Naive thymus-derived CD4-positive, alpha-beta T cell (primary cell): ENCODE data around the gene PCBP3. TPM values are rescaled to one million over a fixed set of nuclear protein-coding genes. Genes with fewer than 3 reads are reported as not detected.
A peak's percentile ranks its signal among the peaks of the same experiment; 100 is the strongest.

Experiments used
- ATAC-seq: fragments of 150-1000 bp; cut with Tn5 transposase; 2 replicates; pipeline ENCODE4 v1.10.0; 2021; ENCODE audit warnings: mild to moderate bottlenecking, moderate library complexity
- CTCF ChIA-PET: fragments of 350-600 bp; sonication (Branson Sonifier 250); formaldehyde crosslinking; loops from one replicate; lab custom pipeline; 2021; ENCODE audit warnings: antibody characterized with exemption; lab: Charles Lee
- POLR2A ChIA-PET: fragments of 350-600 bp; sonication (Branson Sonifier 250); formaldehyde crosslinking; loops from one replicate; lab custom pipeline; 2021; ENCODE audit warnings: antibody characterized with exemption, inconsistent platforms; lab: Charles Lee
- DNase-seq, 9 donors: peaks; one replicate each; pipeline versions ENCODE4 v3.0.0 to v3.0.0-alpha.2; 2020 to 2022; ENCODE audit warnings: mixed read lengths in 1 of 9
- H3K27ac ChIP-seq: one replicate; pipeline ENCODE4 v1.7.0; 2013; ENCODE audit warnings: mild to moderate bottlenecking, low read depth, low read length, moderate library complexity
- H3K27me3 ChIP-seq, 2 donors: one replicate each; pipeline ENCODE4 v1.7.0; 2013; ENCODE audit warnings: low read length in 2 of 2, mild to moderate bottlenecking in 2 of 2, moderate library complexity in 2 of 2; ENCODE audit not compliant: control insufficient read depth in 2 of 2, insufficient read depth in 2 of 2
- H3K36me3 ChIP-seq, 3 experiments: 1 replicate in 2 of 3; 2 replicates in 1 of 3; pipeline ENCODE4 v1.7.0; 2013; ENCODE audit warnings: low read length in 3 of 3, mild to moderate bottlenecking in 3 of 3, moderate library complexity in 1 of 3; ENCODE audit not compliant: insufficient read depth in 3 of 3, control insufficient read depth in 2 of 3
- H3K4me1 ChIP-seq, 2 donors: one replicate each; pipeline ENCODE4 v1.7.0; 2013; ENCODE audit warnings: low read length in 2 of 2, mild to moderate bottlenecking in 2 of 2, moderate library complexity in 1 of 2; ENCODE audit not compliant: control insufficient read depth in 2 of 2, insufficient read depth in 2 of 2
- H3K4me3 ChIP-seq: 2 replicates; pipeline ENCODE4 v1.7.0; 2013; ENCODE audit warnings: mild to moderate bottlenecking, low read length
- H3K9me3 ChIP-seq, 3 experiments: 1 replicate in 2 of 3; 2 replicates in 1 of 3; pipeline ENCODE4 v1.7.0; 2013; ENCODE audit warnings: low read length in 3 of 3; ENCODE audit not compliant: control insufficient read depth in 2 of 3
- H3K27ac Mint-ChIP-seq, 9 donors: one replicate each; pipeline ENCODE4 v1.8.0; 2020 to 2022; ENCODE audit warnings: mixed read lengths in 9 of 9, mild to moderate bottlenecking in 8 of 9, moderate library complexity in 5 of 9, inconsistent platforms in 2 of 9
- H3K27me3 Mint-ChIP-seq, 5 donors: one replicate each; pipeline ENCODE4 v1.8.0; 2021 to 2022; ENCODE audit warnings: mixed read lengths in 5 of 5, mild to moderate bottlenecking in 1 of 5
- H3K36me3 Mint-ChIP-seq, 5 donors: one replicate each; pipeline ENCODE4 v1.8.0; 2020 to 2022; ENCODE audit warnings: mixed read lengths in 5 of 5, mild to moderate bottlenecking in 3 of 5, inconsistent platforms in 1 of 5
- H3K4me1 Mint-ChIP-seq, 7 donors: one replicate each; pipeline ENCODE4 v1.8.0; 2020 to 2022; ENCODE audit warnings: mixed read lengths in 7 of 7, mild to moderate bottlenecking in 3 of 7, inconsistent platforms in 1 of 7
- H3K4me3 Mint-ChIP-seq, 10 donors: one replicate each; pipeline ENCODE4 v1.8.0; 2020 to 2022; ENCODE audit warnings: mild to moderate bottlenecking in 10 of 10, mixed read lengths in 10 of 10, moderate library complexity in 6 of 10, inconsistent platforms in 2 of 10
- H3K9me3 Mint-ChIP-seq, 11 donors: one replicate each; pipeline ENCODE4 v1.8.0; 2020 to 2022; ENCODE audit warnings: mixed read lengths in 11 of 11, mild to moderate bottlenecking in 4 of 11, inconsistent platforms in 1 of 11, moderate library complexity in 1 of 11
- intact Hi-C, 2 donors: fragments of 100-400 bp; cut with micrococcal nuclease; formaldehyde crosslinking; loops; one replicate each; pipeline ENCODE4 v1.15.1; 2023
- polyA plus RNA-seq, 2 donors: library from polyadenylated mRNA; unstranded; fragments of 300-500 nt; fragmentation: Illumina TruSeq; gene quantifications; one replicate each; pipeline ENCODE4 v1.2.3, GENCODE V29; 2021
- total RNA-seq, 6 experiments: library from RNA in 5 of 6; stranded (reverse) in 5 of 6; gene quantifications; 1 replicate in 5 of 6; 2 replicates in 1 of 6; pipeline ENCODE4 v1.2.3 and lab custom pipeline; 2021 to 2026

PCBP3 gene
- total and polyA plus RNA-seq, 7 experiments from 2014 or later = 1.2 to 5.2 (median 1.6) TPM

- H3K36me3 ChIP-seq = no peaks in the 10 kb centered on the region
- no peak overlapping the region for H3K4me3 ChIP-seq
- POLR2A ChIA-PET = no interaction called here
- Mint-ChIP-seq H3K36me3 (no peaks in the 10 kb centered on the region), H3K27ac (no peak overlapping the region), H3K4me3 (no peak overlapping the region), H3K9me3 (no peaks in the 10 kb centered on the region), H3K4me1 (no peaks in the 10 kb centered on the region), H3K27me3 (no peaks in the 10 kb centered on the region)
- ATAC-seq = no peak
- intact Hi-C loops = no loop called here
- no peak overlapping the region for H3K27ac ChIP-seq
- DNase-seq = peak in 2 of 9 donors; percentile 4 to 15
- no peaks in the 10 kb centered on the region for H3K4me1 ChIP-seq
- CTCF ChIA-PET = no interaction called here
- no peaks in the 10 kb centered on the region for H3K9me3 ChIP-seq
- H3K27me3 ChIP-seq = no peaks in the 10 kb centered on the region
Observed at GRCh38 chr21:45991606-45992300, 348.2 kb downstream of the PCBP3 start.

Other genes with a start within 250 kb of the PCBP3 start
- gene COL18A1, start 238.6 kb upstream of the PCBP3 start, total RNA-seq = 10 to 100 TPM in 4 of 5 experiments, 1 to 10 TPM in 1; 9.0 to 89.8 (median 15.4) TPM
- 10 to 100 TPM in 1 of 2 donors, 1 to 10 TPM in 1; 7.0 to 15.5 TPM for gene COL18A1, start 238.6 kb upstream of the PCBP3 start, polyA plus RNA-seq
- 10 to 100 TPM; 10.5 to 49.1 (median 21.6) TPM for gene SLC19A1, start 101.3 kb upstream of the PCBP3 start, total RNA-seq
- 10 to 100 TPM; 11.7 to 15.6 TPM for gene SLC19A1, start 101.3 kb upstream of the PCBP3 start, polyA plus RNA-seq